C1 segment of cervical spinal cord (tissue), 14 donors: ENCODE data around the gene SPATA2L.
A peak's percentile ranks its signal among the peaks of the same experiment; 100 is the strongest.
"Not testable (repeated sequence)": the region's sequence is repeated elsewhere in the genome, so short reads cannot be mapped to it uniquely, and the experiment has no call there.

Source experiments
- DNase-seq, 14 donors: peaks; one replicate each; lab custom pipeline; 2025; lab: John Stamatoyannopoulos, UW

The SPATA2L gene

GRCh38 chr16:89690392-89690901 lies 11.1 kb downstream of the SPATA2L start:
- no peak for DNase-seq

DNA sequence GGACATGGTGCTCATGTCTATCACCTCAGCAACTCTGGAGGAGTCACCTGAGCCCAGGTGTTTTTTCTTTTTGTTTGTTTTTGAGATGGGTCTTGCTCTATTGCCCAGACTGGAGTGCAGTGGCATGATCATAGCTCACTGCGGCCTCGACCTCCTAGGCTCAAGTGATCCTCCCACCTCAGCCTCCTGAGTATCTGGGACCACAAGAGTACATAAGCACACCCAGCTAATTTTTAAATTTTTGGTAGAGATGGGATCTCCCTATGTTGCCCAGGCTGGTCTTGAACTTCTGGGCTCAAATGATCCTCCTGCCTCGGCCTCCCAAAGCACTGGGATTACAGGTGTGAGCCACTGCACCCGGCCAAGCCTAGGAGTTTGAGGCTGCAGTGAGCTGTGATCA lies 11.9 kb downstream of the SPATA2L start:
- DNase-seq = not testable (repeated sequence)

GRCh38 chr16:89689142-89689541 lies 12.4 kb downstream of the SPATA2L start:
- DNase-seq = no peak

DNA sequence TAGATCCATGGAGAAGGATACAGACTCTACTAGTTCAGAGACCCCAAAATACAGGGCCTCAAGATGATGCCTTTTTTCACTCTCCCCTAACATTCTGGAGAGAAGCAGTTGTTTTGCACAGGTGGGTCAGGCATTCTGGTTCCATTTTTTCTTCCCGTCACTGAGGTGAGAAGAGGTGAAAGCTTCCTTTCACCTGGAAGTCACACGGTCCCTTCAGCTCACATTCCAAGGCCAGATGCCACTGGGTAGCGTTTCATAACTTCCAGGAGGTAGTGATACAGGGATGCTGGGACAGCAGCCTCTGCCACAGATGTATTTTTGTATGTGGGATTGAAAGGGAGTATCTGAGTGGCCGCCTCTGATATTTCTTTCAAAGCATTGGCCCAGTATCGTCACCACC lies 13.1 kb downstream of the SPATA2L start:
- no peak for DNase-seq

GRCh38 chr16:89687092-89687940 lies 14.2 kb downstream of the SPATA2L start:
- DNase-seq = no peak

GRCh38 chr16:89686520-89687091 lies 14.9 kb downstream of the SPATA2L start, which contains the start of gene CDK10:
TSS of gene CDK10 (plus strand) at chr16:89686689. CDS start at chr16:89686711, 22 bp downstream.
- DNase-seq = peak; percentile 37 to 95 (median 85)

- DNase-seq = no peak
Observed at GRCh38 chr16:89685916-89686315, 15.6 kb downstream of the SPATA2L start.

DNA sequence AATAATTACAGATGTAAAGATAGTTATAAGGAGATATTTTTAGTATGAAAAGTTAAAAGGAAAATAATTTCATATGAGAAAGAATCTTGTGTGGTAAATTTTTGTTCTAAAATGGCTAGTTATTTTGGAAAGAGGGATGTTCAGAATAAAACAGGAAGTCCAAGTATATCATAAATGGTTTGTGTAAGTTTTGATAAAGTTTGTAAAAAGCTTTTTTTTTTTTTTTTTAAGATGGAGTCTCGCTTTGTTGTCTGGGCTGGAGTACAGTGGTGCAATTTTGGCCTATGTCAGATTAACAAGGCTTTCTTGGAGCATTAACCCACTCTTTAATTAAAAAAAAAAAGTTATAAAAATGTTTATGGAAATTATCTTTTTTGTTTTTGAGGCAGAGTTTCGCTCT lies 23.2 kb downstream of the SPATA2L start:
- no peak for DNase-seq

- no peak for DNase-seq
Observed at GRCh38 chr16:89672177-89672941, 29.1 kb downstream of the SPATA2L start.

GRCh38 chr16:89671565-89671964 lies 29.9 kb downstream of the SPATA2L start:
- not testable (repeated sequence) for DNase-seq

GRCh38 chr16:89670496-89671431 lies 30.7 kb downstream of the SPATA2L start:
- no peak for DNase-seq

DNA sequence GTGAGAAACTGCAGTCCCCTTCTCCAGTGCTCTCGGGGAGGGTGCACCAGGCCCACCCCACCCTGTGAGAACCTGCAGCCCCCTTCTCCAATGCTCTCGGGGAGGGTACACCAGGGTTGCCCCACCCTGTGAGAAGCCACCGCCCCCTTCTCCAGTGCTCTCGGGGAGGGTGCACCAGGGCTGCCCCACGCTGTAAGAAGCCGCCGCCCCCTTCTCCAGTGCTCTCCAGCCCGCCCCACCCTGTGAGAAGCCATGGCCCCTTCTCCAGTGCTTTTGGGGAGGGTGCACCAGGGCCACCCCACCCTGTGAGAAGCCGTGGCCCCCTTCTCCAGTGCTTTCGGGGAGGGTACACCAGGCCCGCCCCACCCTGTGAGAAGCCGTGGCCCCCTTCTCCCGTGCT lies 31.8 kb downstream of the SPATA2L start:
- no peak for DNase-seq

GRCh38 chr16:89668790-89669158 lies 32.7 kb downstream of the SPATA2L start:
- DNase-seq = no peak

GRCh38 chr16:89667633-89668032 lies 33.9 kb downstream of the SPATA2L start:
- DNase-seq = no peak

DNA sequence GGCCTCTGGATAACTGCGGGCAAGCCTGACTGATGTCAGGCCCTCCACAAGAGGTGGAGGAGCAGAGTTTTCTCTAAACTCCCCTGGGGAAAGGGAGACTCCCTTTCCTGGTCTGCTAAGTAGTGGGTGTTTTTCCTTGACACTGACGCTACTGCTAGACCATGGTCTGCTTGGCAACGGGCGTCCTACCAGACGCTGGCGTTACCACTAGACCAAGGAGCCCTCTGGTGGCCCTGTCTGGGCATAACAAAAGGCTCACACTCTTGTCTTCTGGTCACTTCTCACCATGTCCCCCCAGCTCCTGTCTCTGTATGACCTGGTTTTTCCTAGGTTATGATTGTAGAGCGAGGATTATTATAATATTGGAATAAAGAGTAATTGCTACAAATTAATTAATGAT lies 34.5 kb downstream of the SPATA2L start:
- not testable (repeated sequence) for DNase-seq

DNA sequence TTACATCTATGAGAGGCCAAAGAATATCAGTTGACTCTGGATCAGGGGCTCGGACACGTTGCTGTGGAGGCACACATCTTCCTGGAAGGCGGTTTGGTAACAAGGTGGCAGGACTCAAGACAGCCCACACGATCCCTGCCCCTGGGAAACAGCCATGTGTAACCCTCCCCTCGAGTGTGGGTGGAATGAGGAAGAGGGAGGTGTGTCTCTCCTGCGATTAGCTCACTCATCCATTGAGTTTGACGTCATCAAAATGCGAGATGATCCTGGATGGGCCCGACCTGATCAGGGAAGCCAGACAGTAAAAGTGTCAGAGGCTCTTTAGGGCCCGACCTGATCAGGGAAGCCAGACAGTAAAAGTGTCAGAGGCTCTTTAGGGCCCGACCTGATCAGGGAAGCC lies 37.3 kb downstream of the SPATA2L start:
- DNase-seq = not testable (repeated sequence)

- DNase-seq = no peak
Observed at GRCh38 chr16:89661215-89661614, 40.3 kb downstream of the SPATA2L start.

GRCh38 chr16:89660146-89660545 lies 41.4 kb downstream of the SPATA2L start:
- DNase-seq = no peak

- peak in 1 of 14 donors; percentile 32 for DNase-seq
Observed at GRCh38 chr16:89658221-89658879, 43.2 kb downstream of the SPATA2L start.

DNA sequence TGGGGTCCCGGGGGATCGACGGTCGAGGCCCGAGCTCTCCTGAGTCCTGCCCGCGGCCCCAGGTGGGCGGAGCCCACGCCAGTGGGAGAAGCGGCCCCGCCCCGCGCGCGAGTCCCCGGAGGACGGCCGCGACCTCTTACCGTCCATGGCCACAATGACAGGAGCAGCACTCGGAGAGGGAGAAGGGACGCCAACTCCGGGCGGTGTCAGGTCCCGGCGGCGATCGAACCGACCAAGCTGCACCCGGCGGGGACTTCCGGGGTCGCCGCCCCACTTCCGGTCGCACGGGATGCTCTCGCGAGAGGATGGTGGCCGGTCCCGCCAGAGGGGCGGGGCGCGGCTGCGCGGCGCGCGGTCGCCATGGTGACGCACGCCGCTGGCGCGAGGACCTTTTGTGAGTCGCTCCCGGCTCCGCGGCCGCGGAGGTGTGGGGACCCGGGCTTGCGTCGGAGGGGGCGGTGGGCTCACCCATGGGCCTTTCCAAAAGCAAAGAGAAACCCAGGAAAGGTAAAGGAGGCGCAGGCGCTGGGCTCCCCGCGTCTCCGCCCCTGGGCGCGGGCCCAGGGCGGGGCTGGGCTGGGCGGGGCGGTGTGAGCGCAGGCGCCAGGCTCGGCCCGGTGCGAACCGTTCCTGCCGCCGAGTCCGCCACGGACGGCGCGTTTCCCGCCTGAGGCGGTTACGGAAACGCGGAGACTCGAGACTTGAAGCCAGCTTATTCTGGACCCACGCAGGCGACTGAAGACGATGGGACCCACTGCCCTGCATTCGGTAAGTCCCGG lies 43.9 kb downstream of the SPATA2L start, which contains the start of the genes CHMP1A and SPATA33:
Gene CHMP1A (minus strand): TSS at position 267 of the 779 bp plus-strand sequence. CDS start 120 bp downstream, at position 147.
Gene SPATA33 (plus strand): TSS at position 395 of the 779 bp plus-strand sequence. CDS start 76 bp downstream, at position 471.
- peak; percentile 19 to 92 (median 79) for DNase-seq
